ENCODE results near the gene CHDH.

Gene CHDH

DNA sequence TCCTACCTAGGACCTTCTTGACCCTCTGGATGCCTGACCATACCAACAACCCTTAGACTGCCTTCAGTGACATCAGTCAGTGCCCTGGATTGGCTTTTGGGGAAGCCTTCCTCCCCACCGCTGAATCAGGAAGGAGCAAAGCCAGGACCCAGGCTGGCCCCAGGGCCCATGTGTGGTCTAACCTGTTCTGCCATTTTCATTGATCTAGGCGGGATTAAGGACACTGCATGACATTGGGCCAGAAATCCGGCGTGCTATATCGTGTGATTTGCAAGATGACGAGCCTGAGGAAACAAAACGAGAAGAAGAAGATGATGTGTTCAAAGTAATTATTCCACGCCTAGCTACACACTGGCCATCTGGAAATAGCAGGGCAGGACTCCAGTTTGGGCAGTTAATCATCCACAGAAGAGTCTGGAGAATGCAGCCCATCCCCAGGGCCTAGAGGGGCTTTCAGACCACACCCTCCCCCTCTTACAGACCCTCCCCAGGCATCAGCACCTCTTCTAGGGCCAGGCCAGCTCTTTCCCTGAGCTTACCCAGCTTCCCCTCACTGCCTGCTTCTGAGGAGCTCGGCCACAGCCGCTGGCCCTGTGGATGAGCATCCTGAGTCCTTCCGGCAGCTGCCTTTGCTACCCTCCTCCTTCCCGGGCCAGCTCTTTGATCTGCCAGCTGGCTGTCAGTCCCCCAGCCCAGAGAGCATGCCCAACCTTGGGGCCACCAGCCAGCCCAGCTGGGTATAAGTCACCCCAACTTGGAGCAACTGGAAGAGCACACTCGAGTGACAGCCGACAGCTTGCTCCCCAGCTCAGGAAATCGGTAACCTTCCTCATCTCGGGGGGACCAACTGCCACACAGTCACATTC, 45.9 kb downstream of the CHDH start:
- H3K4me1 ChIP-seq (ENCODE audit: control insufficient read depth, insufficient read depth, low read length) = no peaks in the 10 kb centered on the region
- TF ChIP-seq, protein P1, sequence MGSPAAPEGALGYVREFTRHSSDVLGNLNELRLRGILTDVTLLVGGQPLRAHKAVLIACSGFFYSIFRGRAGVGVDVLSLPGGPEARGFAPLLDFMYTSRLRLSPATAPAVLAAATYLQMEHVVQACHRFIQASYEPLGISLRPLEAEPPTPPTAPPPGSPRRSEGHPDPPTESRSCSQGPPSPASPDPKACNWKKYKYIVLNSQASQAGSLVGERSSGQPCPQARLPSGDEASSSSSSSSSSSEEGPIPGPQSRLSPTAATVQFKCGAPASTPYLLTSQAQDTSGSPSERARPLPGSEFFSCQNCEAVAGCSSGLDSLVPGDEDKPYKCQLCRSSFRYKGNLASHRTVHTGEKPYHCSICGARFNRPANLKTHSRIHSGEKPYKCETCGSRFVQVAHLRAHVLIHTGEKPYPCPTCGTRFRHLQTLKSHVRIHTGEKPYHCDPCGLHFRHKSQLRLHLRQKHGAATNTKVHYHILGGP (tag by site-specific recombination; IDR thresholded peaks at IDR 0.05) = no peak
- no peak for TF ChIP-seq ZNF223 (tag by site-specific recombination; IDR thresholded peaks at IDR 0.05)
- no peak for TF ChIP-seq BCL11A (tag by site-specific recombination; IDR thresholded peaks at IDR 0.05; ENCODE audit: low read depth)
- no peak for TF ChIP-seq KLF8 (tag by site-specific recombination; IDR thresholded peaks at IDR 0.05)
- no peak for TF ChIP-seq ATF2 (tag by site-specific recombination; IDR thresholded peaks at IDR 0.05; ENCODE audit: low read depth)
- no peak for TF ChIP-seq ZNF585B (tag by site-specific recombination; IDR thresholded peaks at IDR 0.05)
- TF ChIP-seq GLIS2 (tag by site-specific recombination; IDR thresholded peaks at IDR 0.05) = no peak
- TF ChIP-seq MZF1 (tag by site-specific recombination; IDR thresholded peaks at IDR 0.05; ENCODE audit: borderline replicate concordance) = no peak
- TF ChIP-seq ZNF623 (tag by site-specific recombination; IDR thresholded peaks at IDR 0.05) = no peak
- TF ChIP-seq ZNF175 (tag by site-specific recombination; IDR thresholded peaks at IDR 0.05) = no peak
- TF ChIP-seq ZNF140 (tag by site-specific recombination; IDR thresholded peaks at IDR 0.05) = no peak
- no peak for TF ChIP-seq ZNF416 (tag by site-specific recombination; IDR thresholded peaks at IDR 0.05)
- TF ChIP-seq SP7 (tag by site-specific recombination; IDR thresholded peaks at IDR 0.05) = no peak
- no peak for TF ChIP-seq MYNN (tag by site-specific recombination; IDR thresholded peaks at IDR 0.05; ENCODE audit: borderline replicate concordance)
- no peak for TF ChIP-seq IKZF3 (tag by site-specific recombination; IDR thresholded peaks at IDR 0.05)
- TF ChIP-seq ZNF112 (tag by site-specific recombination; IDR thresholded peaks at IDR 0.05) = no peak
- no peak for TF ChIP-seq ZSCAN16 (tag by site-specific recombination; IDR thresholded peaks at IDR 0.05)
- no peak for TF ChIP-seq ZNF785 (tag by site-specific recombination; IDR thresholded peaks at IDR 0.05)
- H3K4me3 ChIP-seq (ENCODE audit: low read depth, low read length) = no peak overlapping the region
- H3K27ac ChIP-seq (ENCODE audit: extremely low read depth, low read depth, low read length) = no peak overlapping the region
- ChIA-PET CTCF (interaction anchor here (0.7 kb wide), 1 partner anchor 142 kb away, joined by 3 read pairs; no protein-coding TSS in a partner anchor), POLR2A (no interaction called here)
- H3K36me3 ChIP-seq (ENCODE audit: control insufficient read depth in 2 of 2, insufficient read depth in 1 of 2, low read length in 2 of 2) = no peaks in the 10 kb centered on the region
- no peaks in the 10 kb centered on the region for H3K9me3 ChIP-seq (ENCODE audit: control insufficient read depth, insufficient read depth, low read depth, low read length)

- Histone ChIP-seq H3K4me1 (ENCODE audit: control insufficient read depth, insufficient read depth, low read length) (no peaks in the 10 kb centered on the region), H3K4me3 (ENCODE audit: low read depth, low read length) (no peak overlapping the region), H3K36me3 (ENCODE audit: control insufficient read depth in 2 of 2, insufficient read depth in 1 of 2, low read length in 2 of 2) (no peaks in the 10 kb centered on the region), H3K9me3 (ENCODE audit: control insufficient read depth, insufficient read depth, low read depth, low read length) (no peaks in the 10 kb centered on the region), H3K27ac (ENCODE audit: extremely low read depth, low read depth, low read length) (no peak overlapping the region)
- ChIA-PET CTCF (no interaction called here), POLR2A (no interaction called here)
- TF ChIP-seq ZNF311 (tag by site-specific recombination; IDR thresholded peaks at IDR 0.05; ENCODE audit: borderline replicate concordance) (no peak), ZNF404 (tag by site-specific recombination; IDR thresholded peaks at IDR 0.05) (no peak), ZNF112 (tag by site-specific recombination; IDR thresholded peaks at IDR 0.05) (no peak), ZNF341 (tag by site-specific recombination; IDR thresholded peaks at IDR 0.05; ENCODE audit: low read depth) (no peak), ZNF639 (tag by site-specific recombination; IDR thresholded peaks at IDR 0.05) (no peak), ZNF426 (tag by site-specific recombination; IDR thresholded peaks at IDR 0.05) (no peak), ZNF266 (tag by site-specific recombination; IDR thresholded peaks at IDR 0.05; ENCODE audit: low read depth) (no peak)
- TF ChIP-seq, protein P2, sequence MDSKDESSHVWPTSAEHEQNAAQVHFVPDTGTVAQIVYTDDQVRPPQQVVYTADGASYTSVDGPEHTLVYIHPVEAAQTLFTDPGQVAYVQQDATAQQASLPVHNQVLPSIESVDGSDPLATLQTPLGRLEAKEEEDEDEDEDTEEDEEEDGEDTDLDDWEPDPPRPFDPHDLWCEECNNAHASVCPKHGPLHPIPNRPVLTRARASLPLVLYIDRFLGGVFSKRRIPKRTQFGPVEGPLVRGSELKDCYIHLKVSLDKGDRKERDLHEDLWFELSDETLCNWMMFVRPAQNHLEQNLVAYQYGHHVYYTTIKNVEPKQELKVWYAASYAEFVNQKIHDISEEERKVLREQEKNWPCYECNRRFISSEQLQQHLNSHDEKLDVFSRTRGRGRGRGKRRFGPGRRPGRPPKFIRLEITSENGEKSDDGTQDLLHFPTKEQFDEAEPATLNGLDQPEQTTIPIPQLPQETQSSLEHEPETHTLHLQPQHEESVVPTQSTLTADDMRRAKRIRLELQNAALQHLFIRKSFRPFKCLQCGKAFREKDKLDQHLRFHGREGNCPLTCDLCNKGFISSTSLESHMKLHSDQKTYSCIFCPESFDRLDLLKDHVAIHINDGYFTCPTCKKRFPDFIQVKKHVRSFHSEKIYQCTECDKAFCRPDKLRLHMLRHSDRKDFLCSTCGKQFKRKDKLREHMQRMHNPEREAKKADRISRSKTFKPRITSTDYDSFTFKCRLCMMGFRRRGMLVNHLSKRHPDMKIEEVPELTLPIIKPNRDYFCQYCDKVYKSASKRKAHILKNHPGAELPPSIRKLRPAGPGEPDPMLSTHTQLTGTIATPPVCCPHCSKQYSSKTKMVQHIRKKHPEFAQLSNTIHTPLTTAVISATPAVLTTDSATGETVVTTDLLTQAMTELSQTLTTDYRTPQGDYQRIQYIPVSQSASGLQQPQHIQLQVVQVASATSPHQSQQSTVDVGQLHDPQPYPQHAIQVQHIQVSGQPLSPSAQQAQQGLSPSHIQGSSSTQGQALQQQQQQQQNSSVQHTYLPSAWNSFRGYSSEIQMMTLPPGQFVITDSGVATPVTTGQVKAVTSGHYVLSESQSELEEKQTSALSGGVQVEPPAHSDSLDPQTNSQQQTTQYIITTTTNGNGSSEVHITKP (tag by site-specific recombination; IDR thresholded peaks at IDR 0.05) = no peak
Measured at GRCh38 chr3:53799338-53799865, 46.8 kb downstream of the CHDH start.

Data from HEK293 (cell line).